Esophagus squamous epithelium (tissue), 4 donors: ENCODE measurements around the gene ZRANB3.
"Not testable (repeated sequence)": the region's sequence is repeated elsewhere in the genome, so short reads cannot be mapped to it uniquely, and the experiment has no call there.

ENCODE experiments used
- CTCF ChIP-seq, 6 experiments: fragments of 450-650 bp in 4 of 6; fragments of 200-600 bp in 2 of 6; sonication (generic) in 2 of 6; IDR thresholded peaks; one replicate each; pipeline ENCODE4 v1.5.1; 2016 to 2019; ENCODE audit warnings: antibody characterized with exemption in 6 of 6, mild to moderate bottlenecking in 4 of 6, moderate library complexity in 4 of 6
- POLR2A ChIP-seq, 4 donors: fragments of 450-650 bp; IDR thresholded peaks; one replicate each; pipeline ENCODE4 v1.6.1; 2017; ENCODE audit warnings: antibody characterized with exemption in 4 of 4, mild to moderate bottlenecking in 4 of 4, moderate library complexity in 3 of 4

GRCh38 chr2:135089597-135089996 lies 441.4 kb downstream of the ZRANB3 start:
- TF ChIP-seq CTCF, POLR2A (IDR thresholded peaks at IDR 0.05): not testable (repeated sequence)
